Urothelium cell line (cell line): ENCODE measurements around the gene MED9.
"Not testable (repeated sequence)": the region's sequence is repeated elsewhere in the genome, so short reads cannot be mapped to it uniquely, and the experiment has no call there.

Experiments
- DNase-seq: peaks from one replicate; pipeline ENCODE4 v3.0.0; 2011; ENCODE audit warnings: low spot score, mixed read lengths
- FAIRE-seq: peaks from 2 replicates; lab custom pipeline; 2011; peaks lifted over from hg19 to GRCh38; lab: Jason Lieb, UNC

Gene MED9

DNA sequence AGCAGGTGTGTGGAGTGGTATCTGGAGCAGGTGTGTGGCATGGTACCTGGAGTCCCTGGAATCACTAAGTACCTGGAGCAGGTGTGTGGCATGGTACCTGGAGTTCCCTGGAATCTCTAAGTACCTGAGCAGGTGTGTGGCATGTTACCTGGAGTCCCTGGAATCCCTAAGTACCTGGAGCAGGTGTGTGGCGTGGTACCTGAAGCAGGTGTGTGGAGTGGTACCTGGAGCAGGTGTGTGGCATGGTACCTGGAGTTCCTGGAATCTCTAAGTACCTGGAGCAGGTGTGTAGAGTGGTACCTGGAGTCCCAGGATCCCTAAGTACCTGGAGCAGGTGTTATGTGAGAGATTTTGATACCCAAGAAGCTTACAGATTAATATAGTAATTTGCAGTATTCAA lies 22.1 kb upstream of the MED9 start:
- not testable (repeated sequence) for DNase-seq, FAIRE-seq

DNA sequence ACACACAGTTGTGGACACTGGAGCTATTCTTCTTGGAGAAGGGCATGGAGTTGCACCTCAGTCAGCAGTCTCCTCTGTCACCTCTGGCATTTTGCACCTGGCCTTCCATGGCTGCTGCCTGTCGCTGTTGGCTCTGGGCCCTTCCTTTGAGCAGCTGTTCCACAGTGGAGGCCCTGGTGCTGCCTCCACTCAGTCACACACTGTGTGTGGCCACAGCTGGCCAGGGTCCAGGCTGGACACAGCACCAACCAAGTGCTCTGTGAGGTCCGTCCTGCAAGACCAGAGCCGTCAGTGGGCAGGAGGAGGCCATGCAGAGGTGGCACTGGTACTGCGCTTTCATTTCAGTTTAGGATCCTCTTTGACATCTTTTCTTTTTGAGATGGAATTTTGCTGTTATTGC lies 21.6 kb upstream of the MED9 start:
- FAIRE-seq, result no peak
- no peak for DNase-seq

GRCh38 chr17:17456251-17456650 lies 20.5 kb upstream of the MED9 start:
- no peak for FAIRE-seq
- no peak for DNase-seq

DNA sequence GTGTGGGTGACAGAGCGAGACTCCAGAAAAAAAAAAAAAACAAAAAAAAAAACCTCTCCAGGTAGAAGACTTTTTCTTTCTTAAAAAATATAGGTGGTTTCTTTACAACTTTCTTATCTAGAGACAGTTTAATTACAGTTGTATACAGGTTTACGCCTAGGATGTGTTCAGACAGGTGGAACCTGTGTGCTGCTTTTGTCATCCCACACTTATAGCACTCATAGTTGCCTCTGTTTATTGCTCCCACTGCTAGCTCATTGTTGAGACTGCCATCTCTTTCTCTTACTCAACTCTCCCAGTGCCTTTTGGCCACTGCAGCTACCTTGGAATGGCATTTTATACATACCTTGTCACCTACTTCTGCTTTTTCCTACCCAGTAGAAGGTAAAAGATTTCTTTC lies 19.1 kb upstream of the MED9 start:
- DNase-seq (no peak), FAIRE-seq (no peak)

GRCh38 chr17:17460038-17460437 lies 16.8 kb upstream of the MED9 start:
- FAIRE-seq (peak; percentile 100), DNase-seq (no peak)

- DNase-seq (no peak), FAIRE-seq (no peak)
Observed at GRCh38 chr17:17462048-17462824, 14.6 kb upstream of the MED9 start.

DNA sequence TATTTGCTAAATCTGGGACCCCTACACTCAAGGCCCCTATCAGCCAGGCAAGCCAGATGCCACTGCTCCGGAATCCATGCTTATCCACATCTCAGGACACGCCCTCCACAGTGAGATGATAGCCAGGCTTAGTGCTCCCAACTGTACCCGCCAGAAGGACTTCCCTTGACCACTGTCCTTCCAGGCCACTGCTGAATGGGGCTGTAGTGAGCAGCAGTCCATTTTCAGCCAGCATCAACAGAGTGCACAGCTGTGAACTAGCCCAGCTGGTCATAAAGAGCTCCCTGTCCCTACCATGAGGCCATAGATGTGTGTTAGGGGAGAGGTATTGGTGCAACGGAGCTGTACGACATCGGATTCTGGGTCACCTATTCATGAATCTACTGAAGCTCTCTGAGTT lies 13.0 kb upstream of the MED9 start:
- no peak for FAIRE-seq

DNA sequence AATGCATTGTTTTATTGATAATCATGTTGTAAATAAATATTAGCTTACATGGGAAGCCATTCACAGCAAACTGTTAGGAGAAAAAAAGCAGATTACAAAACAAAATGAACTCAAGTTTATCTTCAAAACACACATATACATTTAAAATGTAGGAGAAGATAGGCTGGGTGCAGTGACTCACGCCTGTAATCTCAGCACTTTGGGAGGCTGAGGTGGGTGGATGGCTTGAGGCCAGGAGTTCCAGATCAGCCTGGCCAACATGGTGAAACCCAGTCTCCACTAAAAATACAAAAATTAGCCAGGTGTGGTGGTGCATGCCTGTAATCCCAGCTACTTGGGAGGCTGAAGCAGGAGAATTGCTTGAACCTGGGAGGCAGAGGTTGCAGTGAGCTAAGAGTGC lies 10.9 kb upstream of the MED9 start:
- not testable (repeated sequence) for DNase-seq, FAIRE-seq

More for the DNA sequence above, 13.0 kb upstream of the MED9 start:
- no peak for DNase-seq

GRCh38 chr17:17466511-17466910 lies 10.3 kb upstream of the MED9 start:
- FAIRE-seq, result no peak
- no peak for DNase-seq

- no peak for FAIRE-seq
Observed at GRCh38 chr17:17467016-17467415, 9.8 kb upstream of the MED9 start.

GRCh38 chr17:17467720-17468119 lies 9.1 kb upstream of the MED9 start:
- DNase-seq (peak; percentile 20), FAIRE-seq (no peak)

More at GRCh38 chr17:17467016-17467415, 9.8 kb upstream of the MED9 start:
- no peak for DNase-seq

GRCh38 chr17:17468217-17469010 lies 8.4 kb upstream of the MED9 start:
- FAIRE-seq, result peak; percentile 17
- no peak for DNase-seq

GRCh38 chr17:17469358-17469757 lies 7.4 kb upstream of the MED9 start:
- no peak for FAIRE-seq
- DNase-seq, result no peak

DNA sequence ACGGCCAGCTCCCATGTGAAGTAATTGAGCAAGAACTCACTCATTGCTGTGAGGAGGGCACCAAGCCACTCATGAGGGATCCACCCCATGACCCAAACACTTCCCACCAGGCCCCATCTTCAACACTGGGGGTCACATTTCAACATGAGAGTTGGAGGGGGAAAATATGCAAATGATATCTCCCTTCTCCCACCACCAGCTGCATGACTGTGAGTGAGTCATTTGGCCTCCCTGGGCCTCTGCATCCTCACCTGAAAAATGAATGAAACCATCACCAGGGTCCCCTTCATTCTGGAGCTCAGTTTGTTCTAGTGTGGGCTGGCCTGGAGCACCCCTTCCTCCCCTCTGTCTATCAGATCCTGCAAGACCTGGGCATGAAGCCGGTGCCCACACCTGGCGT lies 6.8 kb upstream of the MED9 start:
- FAIRE-seq, result no peak

GRCh38 chr17:17472333-17472920 lies 4.4 kb upstream of the MED9 start:
- FAIRE-seq, result no peak
- DNase-seq, result no peak

More for the DNA sequence above, 6.8 kb upstream of the MED9 start:
- DNase-seq, result no peak

DNA sequence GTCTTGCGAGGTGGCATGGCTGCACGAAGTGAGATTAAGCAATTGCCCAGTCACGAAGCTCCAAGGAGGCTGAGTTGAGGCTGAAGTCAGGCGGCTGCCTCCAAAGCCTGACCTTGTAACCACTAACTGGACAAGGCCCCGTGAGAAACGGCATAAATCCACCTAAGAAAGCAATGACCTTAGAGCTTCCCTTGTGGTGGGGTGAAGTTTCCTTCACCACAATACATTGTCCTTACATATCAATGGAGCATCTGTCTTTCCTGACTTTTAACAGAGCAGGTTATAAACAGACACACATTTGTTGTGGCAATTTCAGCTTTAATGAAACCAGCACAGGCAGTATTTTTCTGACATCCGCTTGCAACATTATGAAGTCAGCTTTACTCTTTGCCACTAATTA lies 2.5 kb upstream of the MED9 start:
- FAIRE-seq (no peak), DNase-seq (no peak)

GRCh38 chr17:17479209-17479608 lies 2.4 kb downstream of the MED9 start:
- FAIRE-seq (no peak), DNase-seq (no peak)

GRCh38 chr17:17480593-17481148 lies 3.9 kb downstream of the MED9 start:
- FAIRE-seq, result no peak

GRCh38 chr17:17481860-17482259 lies 5.1 kb downstream of the MED9 start:
- DNase-seq (no peak), FAIRE-seq (no peak)

More at GRCh38 chr17:17480593-17481148, 3.9 kb downstream of the MED9 start:
- no peak for DNase-seq

DNA sequence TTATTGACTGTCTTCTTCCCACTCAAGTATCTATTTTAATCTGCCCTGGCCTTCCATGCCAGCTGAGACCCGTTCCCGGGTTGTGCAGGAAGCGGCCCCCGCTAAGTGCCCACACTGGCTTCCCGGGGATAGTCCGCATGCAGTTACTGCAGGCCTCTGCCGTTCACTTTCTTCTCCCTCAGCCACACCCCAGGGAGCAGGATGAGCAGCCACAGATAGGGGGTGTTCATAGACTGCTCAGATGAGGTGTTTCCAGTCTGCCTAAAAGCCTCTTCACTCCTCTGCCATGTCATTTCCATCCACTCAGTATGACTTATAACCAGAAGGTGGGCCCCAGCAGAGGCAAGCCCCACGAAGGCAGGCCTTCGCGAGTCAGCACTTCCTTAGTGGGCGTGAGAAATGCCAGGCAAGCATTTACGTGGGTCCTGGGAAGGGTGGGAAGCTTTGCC lies 7.7 kb downstream of the MED9 start:
- DNase-seq (no peak), FAIRE-seq (no peak)

- DNase-seq (no peak), FAIRE-seq (no peak)
Observed at GRCh38 chr17:17485420-17485819, 8.6 kb downstream of the MED9 start.
